Smooth muscle cell (in vitro differentiated cells): Measurements from ENCODE around the gene CRK. TPM values are rescaled to one million over a fixed set of nuclear protein-coding genes. Genes with fewer than 3 reads are reported as not detected.
A peak's percentile ranks its signal among the peaks of the same experiment; 100 is the strongest.
"Not testable (repeated sequence)": the region's sequence is repeated elsewhere in the genome, so short reads cannot be mapped to it uniquely, and the experiment has no call there.

Source experiments
- DNase-seq: peaks from one replicate; lab custom pipeline; 2025; ENCODE audit not compliant: unreplicated experiment; lab: John Stamatoyannopoulos, UW
- H2AFZ ChIP-seq: fragments of 200-600 bp; sonication (generic); 2 replicates; pipeline ENCODE4 v1.6.0; 2016; ENCODE audit warnings: antibody characterized with exemption, low read depth, mild to moderate bottlenecking
- H3F3A ChIP-seq: fragments of 200-600 bp; sonication (generic); 2 replicates; pipeline ENCODE4 v1.6.0; 2017; ENCODE audit warnings: antibody characterized with exemption, low read depth
- H3K27ac ChIP-seq: fragments of 200-600 bp; sonication (generic); 2 replicates; pipeline ENCODE4 v1.5.1; 2016; ENCODE audit warnings: low read depth, mild to moderate bottlenecking
- H3K27me3 ChIP-seq: fragments of 200-600 bp; sonication (generic); 2 replicates; pipeline ENCODE4 v1.6.1; 2016; ENCODE audit warnings: low read depth, mild to moderate bottlenecking
- H3K36me3 ChIP-seq: fragments of 200-600 bp; sonication (generic); 2 replicates; pipeline ENCODE4 v1.5.1; 2016; ENCODE audit warnings: low read depth
- H3K4me1 ChIP-seq: fragments of 200-600 bp; sonication (generic); 2 replicates; pipeline ENCODE4 v1.5.1; 2016; ENCODE audit warnings: low read depth
- H3K4me2 ChIP-seq: fragments of 200-600 bp; sonication (generic); 2 replicates; pipeline ENCODE4 v1.6.0; 2016; ENCODE audit warnings: mild to moderate bottlenecking
- H3K4me3 ChIP-seq: fragments of 200-600 bp; sonication (generic); 2 replicates; pipeline ENCODE4 v1.5.1; 2016; ENCODE audit warnings: mild to moderate bottlenecking
- H3K79me2 ChIP-seq: fragments of 200-600 bp; sonication (generic); 2 replicates; pipeline ENCODE4 v1.6.0; 2016; ENCODE audit warnings: low read depth, mild to moderate bottlenecking
- H3K9ac ChIP-seq: fragments of 200-600 bp; sonication (generic); 2 replicates; pipeline ENCODE4 v1.6.0; 2016; ENCODE audit warnings: low read depth
- H3K9me3 ChIP-seq: fragments of 200-600 bp; sonication (generic); replicated peaks from 2 replicates; pipeline ENCODE4 v1.5.1; 2016; ENCODE audit warnings: low read depth
- H4K20me1 ChIP-seq: fragments of 200-600 bp; sonication (generic); 2 replicates; pipeline ENCODE4 v1.6.0; 2016; ENCODE audit warnings: low read depth
- WGBS: methylation state at CpG from one replicate; pipeline ENCODE4 v1.1.7; 2016; ENCODE audit warnings: low lambda C conversion rate; 5-methylcytosine and 5-hydroxymethylcytosine counted together
- polyA plus RNA-seq: library from polyadenylated mRNA; unstranded; fragments of >200 nt; fragmentation: Nextera tagmentation; extraction: Ambion mirVana; gene quantifications from 2 replicates; pipeline ENCODE4 v1.2.1, GENCODE V29; 2016
- total RNA-seq: library from RNA; depleted of rRNA; stranded (reverse); fragments of >200 nt; gene quantifications from 2 replicates; pipeline ENCODE4 v1.2.3, GENCODE V29; 2014
- TF ChIP-seq, protein P1 (sequence below): fragments of 200-600 bp; sonication (generic); IDR thresholded peaks from 2 replicates; pipeline ENCODE4 v1.5.1; 2017; ENCODE audit warnings: borderline replicate concordance, mild to moderate bottlenecking, antibody characterized with exemption; ENCODE audit not compliant: insufficient read depth, poor library complexity, severe bottlenecking

The CRK gene
- total and polyA plus RNA-seq, 2 experiments from 2014 or later: 49.7 to 56.8 TPM

- Histone ChIP-seq H2AFZ (no peak overlapping the region), H3K27me3 (no peaks in the 10 kb centered on the region), H3F3A (no peaks in the 10 kb centered on the region), H3K27ac (peak overlapping the region; percentile 99), H3K9me3 (no peaks in the 10 kb centered on the region), H3K4me1 (peaks cover 17% of the 10 kb centered on the region), H3K9ac (peak overlapping the region; percentile 99), H3K4me2 (peak overlapping the region; percentile 97), H3K4me3 (peak overlapping the region; percentile 98), H3K79me2 (peaks cover 59% of the 10 kb centered on the region), H3K36me3 (no peaks in the 10 kb centered on the region), H4K20me1 (peaks cover 54% of the 10 kb centered on the region)
- WGBS: 1% methylated on average over 30 of the region's 41 CpGs
- peak; percentile 58 for DNase-seq
- TF ChIP-seq, protein P1, sequence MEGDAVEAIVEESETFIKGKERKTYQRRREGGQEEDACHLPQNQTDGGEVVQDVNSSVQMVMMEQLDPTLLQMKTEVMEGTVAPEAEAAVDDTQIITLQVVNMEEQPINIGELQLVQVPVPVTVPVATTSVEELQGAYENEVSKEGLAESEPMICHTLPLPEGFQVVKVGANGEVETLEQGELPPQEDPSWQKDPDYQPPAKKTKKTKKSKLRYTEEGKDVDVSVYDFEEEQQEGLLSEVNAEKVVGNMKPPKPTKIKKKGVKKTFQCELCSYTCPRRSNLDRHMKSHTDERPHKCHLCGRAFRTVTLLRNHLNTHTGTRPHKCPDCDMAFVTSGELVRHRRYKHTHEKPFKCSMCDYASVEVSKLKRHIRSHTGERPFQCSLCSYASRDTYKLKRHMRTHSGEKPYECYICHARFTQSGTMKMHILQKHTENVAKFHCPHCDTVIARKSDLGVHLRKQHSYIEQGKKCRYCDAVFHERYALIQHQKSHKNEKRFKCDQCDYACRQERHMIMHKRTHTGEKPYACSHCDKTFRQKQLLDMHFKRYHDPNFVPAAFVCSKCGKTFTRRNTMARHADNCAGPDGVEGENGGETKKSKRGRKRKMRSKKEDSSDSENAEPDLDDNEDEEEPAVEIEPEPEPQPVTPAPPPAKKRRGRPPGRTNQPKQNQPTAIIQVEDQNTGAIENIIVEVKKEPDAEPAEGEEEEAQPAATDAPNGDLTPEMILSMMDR: no peak
These were observed 56.9 kb downstream of the CRK start for GRCh38 chr17:1398931-1399678.

DNA sequence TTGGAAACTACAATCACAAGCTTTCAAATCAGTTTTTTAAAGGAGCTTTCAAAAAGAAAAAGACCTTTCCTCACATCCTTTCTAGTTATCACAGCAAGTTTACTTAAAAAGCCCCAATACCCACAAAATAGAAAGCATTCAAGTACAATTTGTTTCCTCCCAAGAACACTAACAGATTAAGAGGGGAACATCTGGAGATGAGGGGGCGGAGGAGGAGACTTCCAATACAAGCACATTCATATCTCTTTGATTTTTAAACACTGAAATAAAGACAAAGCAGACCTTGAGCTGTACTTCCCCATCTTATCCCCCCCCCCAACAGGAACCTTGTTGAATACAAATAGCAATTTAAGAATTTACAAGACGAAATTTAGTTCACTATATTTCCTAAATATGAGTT is 58.0 kb downstream of the CRK start:
- peaks cover 65% of the 10 kb centered on the region for H4K20me1 ChIP-seq
- H3K9ac ChIP-seq: peak overlapping the region; percentile 99
- H3K4me2 ChIP-seq: peak overlapping the region; percentile 97
- no peaks in the 10 kb centered on the region for H3K9me3 ChIP-seq
- TF ChIP-seq, protein P1: no peak
- peak overlapping the region; percentile 99 for H3K27ac ChIP-seq
- H2AFZ ChIP-seq: no peak overlapping the region
- no peak for DNase-seq
- peaks cover 69% of the 10 kb centered on the region for H3K79me2 ChIP-seq
- WGBS: 25% methylated on average over 2 of the region's 2 CpGs
- H3K27me3 ChIP-seq: no peaks in the 10 kb centered on the region
- H3K36me3 ChIP-seq: no peaks in the 10 kb centered on the region
- peaks cover 9% of the 10 kb centered on the region for H3F3A ChIP-seq
- H3K4me1 ChIP-seq: peaks cover 28% of the 10 kb centered on the region
- H3K4me3 ChIP-seq: peak overlapping the region; percentile 98

DNA sequence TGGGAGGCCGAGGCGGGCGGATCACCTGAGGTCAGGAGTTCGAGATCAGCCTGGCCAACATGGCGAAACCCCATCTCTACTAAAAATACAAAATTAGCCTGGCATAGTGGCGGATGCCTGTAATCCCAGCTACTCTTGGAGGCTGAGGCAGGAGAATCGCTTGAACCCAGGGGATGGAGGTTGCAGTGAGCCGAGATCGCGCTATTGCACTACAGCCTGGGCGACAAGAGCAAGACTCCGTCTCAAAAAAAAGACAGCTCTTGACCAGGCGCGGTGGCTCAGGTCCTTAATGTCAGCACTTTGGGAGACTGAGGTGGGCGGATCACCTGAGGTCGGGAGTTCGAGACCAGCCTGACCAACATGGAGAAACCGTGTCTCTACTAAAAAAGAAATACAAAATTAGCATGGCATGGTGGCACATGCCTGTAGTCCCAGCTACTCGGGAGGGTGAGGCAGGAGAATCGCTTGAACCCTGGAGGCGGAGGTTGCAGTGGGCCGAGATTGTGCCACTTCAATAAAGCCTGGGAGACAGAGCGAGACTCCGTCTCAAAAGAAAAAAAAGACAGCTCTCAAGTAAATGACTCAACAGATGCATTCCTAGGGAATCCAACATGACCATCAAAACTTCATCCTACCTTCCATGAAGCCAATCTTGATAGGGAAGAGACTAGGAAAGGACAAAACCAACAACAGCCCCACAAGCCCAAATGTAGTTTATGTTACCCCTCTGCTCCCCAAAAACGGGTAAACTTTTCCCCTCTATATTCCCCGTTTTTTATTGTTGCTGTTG is 60.0 kb downstream of the CRK start:
- Histone ChIP-seq H3K27ac (peak overlapping the region; percentile 28), H4K20me1 (peaks cover 84% of the 10 kb centered on the region), H3F3A (peaks cover 18% of the 10 kb centered on the region), H3K4me1 (peaks cover 33% of the 10 kb centered on the region), H3K79me2 (peaks cover 89% of the 10 kb centered on the region)
- H3K27me3 ChIP-seq, H3K36me3 ChIP-seq, H3K9me3 ChIP-seq, H3K9ac ChIP-seq, H3K4me2 ChIP-seq, H2AFZ ChIP-seq, DNase-seq, H3K4me3 ChIP-seq: not testable (repeated sequence)
- WGBS: 89% methylated on average over 26 of the region's 26 CpGs

- H2AFZ ChIP-seq: no peak overlapping the region
- peak overlapping the region; percentile 82 for H3K4me2 ChIP-seq
- no peaks in the 10 kb centered on the region for H3K9me3 ChIP-seq
- H4K20me1 ChIP-seq: peaks cover 100% of the 10 kb centered on the region
- no peaks in the 10 kb centered on the region for H3K27me3 ChIP-seq
- peak overlapping the region; percentile 21 for H3K9ac ChIP-seq
- H3K4me1 ChIP-seq: peaks cover 33% of the 10 kb centered on the region
- peak overlapping the region; percentile 68 for H3K27ac ChIP-seq
- peaks cover 100% of the 10 kb centered on the region for H3K79me2 ChIP-seq
- WGBS: 95% methylated on average over 9 of the region's 9 CpGs
- TF ChIP-seq, protein P1: no peak
- DNase-seq: no peak
- H3K36me3 ChIP-seq: no peaks in the 10 kb centered on the region
- no peak overlapping the region for H3K4me3 ChIP-seq
- peaks cover 29% of the 10 kb centered on the region for H3F3A ChIP-seq
These were observed 64.5 kb downstream of the CRK start for GRCh38 chr17:1391577-1391976.
